Adrenal gland (tissue), 5 donors: ENCODE results near the gene LAMTOR2.

Experiments
- POLR2A ChIP-seq, 2 donors: fragments of 450-650 bp; IDR thresholded peaks; one replicate each; pipeline ENCODE4 v1.6.1; 2017; ENCODE audit warnings: antibody characterized with exemption in 2 of 2, mild to moderate bottlenecking in 2 of 2, moderate library complexity in 1 of 2
- TF ChIP-seq, protein P1 (sequence below), 6 experiments: fragments of 450-650 bp in 4 of 6; fragments of 200-600 bp in 2 of 6; sonication (generic) in 1 of 6; IDR thresholded peaks; 1 replicate in 5 of 6; 2 replicates in 1 of 6; pipeline versions ENCODE4 v1.5.1 to v1.8.0; 2016 to 2021; ENCODE audit warnings: antibody characterized with exemption in 6 of 6, mild to moderate bottlenecking in 2 of 6, moderate library complexity in 1 of 6
- donor health status: DM: no; HTN: no; CAD: no.

DNA sequence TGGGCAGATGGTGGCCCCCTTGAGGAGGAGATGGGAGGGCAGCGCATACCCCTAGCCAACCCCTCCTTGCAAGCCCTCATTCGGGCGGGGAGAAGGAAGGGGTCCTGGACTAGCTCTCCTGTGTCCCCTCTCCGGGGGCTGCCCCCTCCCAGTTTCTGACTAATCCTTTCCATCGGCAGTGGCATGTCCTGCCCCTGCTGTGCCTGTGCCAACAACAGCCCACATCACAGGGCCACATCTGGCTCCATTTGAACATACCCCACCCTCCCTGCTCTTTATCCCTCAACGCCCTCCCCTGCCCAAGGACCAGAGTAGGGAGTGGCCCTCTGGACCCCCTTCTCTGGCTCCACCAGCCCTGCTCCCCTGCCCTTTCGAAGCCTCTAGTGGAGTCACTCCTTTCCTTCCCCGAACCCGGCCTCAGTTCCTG lies 49.0 kb downstream of the LAMTOR2 start:
- TF ChIP-seq, protein P1, sequence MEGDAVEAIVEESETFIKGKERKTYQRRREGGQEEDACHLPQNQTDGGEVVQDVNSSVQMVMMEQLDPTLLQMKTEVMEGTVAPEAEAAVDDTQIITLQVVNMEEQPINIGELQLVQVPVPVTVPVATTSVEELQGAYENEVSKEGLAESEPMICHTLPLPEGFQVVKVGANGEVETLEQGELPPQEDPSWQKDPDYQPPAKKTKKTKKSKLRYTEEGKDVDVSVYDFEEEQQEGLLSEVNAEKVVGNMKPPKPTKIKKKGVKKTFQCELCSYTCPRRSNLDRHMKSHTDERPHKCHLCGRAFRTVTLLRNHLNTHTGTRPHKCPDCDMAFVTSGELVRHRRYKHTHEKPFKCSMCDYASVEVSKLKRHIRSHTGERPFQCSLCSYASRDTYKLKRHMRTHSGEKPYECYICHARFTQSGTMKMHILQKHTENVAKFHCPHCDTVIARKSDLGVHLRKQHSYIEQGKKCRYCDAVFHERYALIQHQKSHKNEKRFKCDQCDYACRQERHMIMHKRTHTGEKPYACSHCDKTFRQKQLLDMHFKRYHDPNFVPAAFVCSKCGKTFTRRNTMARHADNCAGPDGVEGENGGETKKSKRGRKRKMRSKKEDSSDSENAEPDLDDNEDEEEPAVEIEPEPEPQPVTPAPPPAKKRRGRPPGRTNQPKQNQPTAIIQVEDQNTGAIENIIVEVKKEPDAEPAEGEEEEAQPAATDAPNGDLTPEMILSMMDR (IDR thresholded peaks at IDR 0.05): no peak
- no peak for TF ChIP-seq POLR2A (IDR thresholded peaks at IDR 0.05)
